ENCODE results near the gene PHYHIPL. TPM values are rescaled to one million over a fixed set of nuclear protein-coding genes. Genes with fewer than 3 reads are reported as not detected.

The PHYHIPL gene
- total and polyA plus RNA-seq, 12 donors, result 3.2 to 59.5 (median 21.7) TPM

- TF ChIP-seq POLR2A (IDR thresholded peaks at IDR 0.05) (no peak), CTCF (IDR thresholded peaks at IDR 0.05) (no peak)
- intact Hi-C loops (cut with DNase I), result no loop called here
- WGBS, 4 donors, result 96 to 99% (median 98%) methylated on average over 2 of the region's 2 CpGs
These were observed 20.9 kb upstream of the PHYHIPL start for GRCh38 chr10:59155556-59155955.

GRCh38 chr10:59167512-59167911 lies 8.9 kb upstream of the PHYHIPL start:
- Histone ChIP-seq H3K4me3 (no peak overlapping the region), H3K4me1 (replicated peaks in 1 of 2) (no peaks in the 10 kb centered on the region), H3K36me3 (replicated peaks in 1 of 2) (no peaks in the 10 kb centered on the region), H3K9me3 (replicated peaks in 1 of 3) (no peaks in the 10 kb centered on the region), H3K27ac (no peak overlapping the region), H3K27me3 (no peaks in the 10 kb centered on the region)
- no peak for DNase-seq
- 91 to 98% (median 97%) methylated on average over 2 of the region's 2 CpGs for WGBS, 4 donors
- intact Hi-C loops (cut with DNase I), result no loop called here
- TF ChIP-seq CTCF (IDR thresholded peaks at IDR 0.05) (no peak), POLR2A (IDR thresholded peaks at IDR 0.05) (no peak)

More at GRCh38 chr10:59155556-59155955, 20.9 kb upstream of the PHYHIPL start:
- no peaks in the 10 kb centered on the region for H3K4me1 ChIP-seq (replicated peaks in 1 of 2)
- DNase-seq, result no peak
- H3K27ac ChIP-seq, result no peak overlapping the region
- no peak overlapping the region for H3K4me3 ChIP-seq
- no peaks in the 10 kb centered on the region for H3K9me3 ChIP-seq (replicated peaks in 1 of 3)
- no peaks in the 10 kb centered on the region for H3K36me3 ChIP-seq (replicated peaks in 1 of 2)
- H3K27me3 ChIP-seq, result no peaks in the 10 kb centered on the region

- Histone ChIP-seq H3K9me3 (replicated peaks in 1 of 3) (no peaks in the 10 kb centered on the region), H3K4me3 (no peak overlapping the region), H3K27me3 (no peaks in the 10 kb centered on the region), H3K36me3 (replicated peaks in 1 of 2) (no peaks in the 10 kb centered on the region), H3K27ac (no peak overlapping the region), H3K4me1 (replicated peaks in 1 of 2) (peaks cover 0 to 5% of the 10 kb centered on the region in 2 donors)
- 92 to 94% (median 92%) methylated on average over 5 of the region's 5 CpGs for WGBS, 4 donors
- intact Hi-C loops (cut with DNase I), result loop anchor here in 1 of 2 donors (10.0 kb wide), 1 partner anchor 218 kb away; no protein-coding TSS in a partner anchor
- DNase-seq, result no peak
- no peak for TF ChIP-seq CTCF (IDR thresholded peaks at IDR 0.05)
- no peak for TF ChIP-seq POLR2A (IDR thresholded peaks at IDR 0.05)
These were observed 3.9 kb upstream of the PHYHIPL start for GRCh38 chr10:59172567-59172966.

- H3K4me3 ChIP-seq, result no peak overlapping the region
- no peaks in the 10 kb centered on the region for H3K36me3 ChIP-seq (replicated peaks in 1 of 2)
- peaks cover 0 to 5% of the 10 kb centered on the region in 2 donors for H3K4me1 ChIP-seq (replicated peaks in 1 of 2)
- H3K27me3 ChIP-seq, result no peaks in the 10 kb centered on the region
- intact Hi-C loops (cut with DNase I), result loop anchor here in 1 of 2 donors (10.0 kb wide), 1 partner anchor 219 kb away; no protein-coding TSS in a partner anchor
- H3K27ac ChIP-seq, result no peak overlapping the region
- DNase-seq, result no peak
- H3K9me3 ChIP-seq (replicated peaks in 1 of 3), result no peaks in the 10 kb centered on the region
- TF ChIP-seq POLR2A (IDR thresholded peaks at IDR 0.05) (no peak), CTCF (IDR thresholded peaks at IDR 0.05) (no peak)
These were observed 3.0 kb upstream of the PHYHIPL start for GRCh38 chr10:59173414-59173813.
